Activated naive CD4-positive, alpha-beta T cell treated with anti-CD3 and anti-CD28 coated beads, Interleukin-2, amount 10 ng/mL, durations not matched to agents 7 days and 5 days (primary cell): ENCODE results near the gene SDSL.

ENCODE experiments used
- CTCF ChIA-PET: fragments of 350-600 bp; sonication (Branson Sonifier 250); formaldehyde crosslinking; loops from one replicate; lab custom pipeline; 2021; ENCODE audit warnings: antibody characterized with exemption; lab: Charles Lee
- DNase-seq: peaks from one replicate; pipeline ENCODE4 v3.0.0-alpha.2; 2020
- H3K27ac Mint-ChIP-seq: one replicate; pipeline ENCODE4 v1.8.0; 2021; ENCODE audit warnings: mild to moderate bottlenecking, moderate library complexity, mixed read lengths
- H3K27me3 Mint-ChIP-seq: one replicate; pipeline ENCODE4 v1.8.0; 2021; ENCODE audit warnings: mild to moderate bottlenecking, mixed read lengths
- H3K36me3 Mint-ChIP-seq: one replicate; pipeline ENCODE4 v1.8.0; 2021; ENCODE audit warnings: mixed read lengths
- H3K4me1 Mint-ChIP-seq: one replicate; pipeline ENCODE4 v1.8.0; 2021; ENCODE audit warnings: mixed read lengths
- H3K4me3 Mint-ChIP-seq: one replicate; pipeline ENCODE4 v1.8.0; 2021; ENCODE audit warnings: mild to moderate bottlenecking, moderate library complexity, mixed read lengths
- H3K9me3 Mint-ChIP-seq: one replicate; pipeline ENCODE4 v1.8.0; 2021; ENCODE audit warnings: mixed read lengths

SDSL gene

DNA sequence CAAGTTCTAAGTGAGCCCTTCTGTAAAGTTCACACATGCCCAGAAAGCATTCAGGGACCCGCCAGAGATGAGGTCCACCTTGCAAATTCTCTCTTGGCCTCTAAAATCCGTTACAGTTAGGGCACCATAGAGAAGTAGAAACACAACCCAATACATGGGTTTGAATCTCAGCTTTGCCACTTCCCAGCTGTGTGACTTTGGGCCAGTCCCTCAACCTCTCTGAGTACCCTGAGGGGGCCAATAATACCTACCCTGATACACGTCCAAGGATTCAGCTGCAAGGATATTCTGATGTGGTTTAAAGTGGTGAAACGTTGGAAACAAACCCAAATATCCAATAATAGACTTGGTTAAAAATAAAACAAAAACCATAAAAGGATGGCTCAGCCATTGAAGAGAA, 37.8 kb downstream of the SDSL start:
- Mint-ChIP-seq H3K4me1 (peaks cover 19% of the 10 kb centered on the region), H3K9me3 (no peaks in the 10 kb centered on the region), H3K27me3 (peaks cover 78% of the 10 kb centered on the region), H3K4me3 (no peak overlapping the region), H3K27ac (no peak overlapping the region), H3K36me3 (peaks cover 3% of the 10 kb centered on the region)
- no peak for DNase-seq
- CTCF ChIA-PET = interaction anchor here (1.5 kb wide), 1 partner anchor 14 kb away, joined by 3 read pairs; no protein-coding TSS in a partner anchor

DNA sequence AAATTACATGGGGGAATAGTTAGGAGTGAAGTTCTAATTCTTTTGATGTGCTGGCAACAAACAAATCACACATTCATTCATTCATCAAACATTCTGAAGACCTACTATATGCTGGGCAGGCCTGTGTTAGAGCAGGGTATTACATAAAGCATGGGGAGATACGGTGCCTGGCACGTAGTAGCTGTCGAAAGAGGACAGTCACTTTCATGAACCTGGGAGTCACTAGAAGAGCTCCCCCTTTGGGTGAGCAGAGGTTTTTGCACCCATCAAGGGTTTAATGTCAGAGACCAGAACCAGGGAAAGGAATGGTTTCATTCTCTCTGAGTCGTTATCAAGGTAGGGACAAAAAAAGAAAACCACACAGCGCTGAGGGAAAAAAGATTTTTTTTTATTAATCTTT, 39.5 kb downstream of the SDSL start:
- no peaks in the 10 kb centered on the region for H3K9me3 Mint-ChIP-seq
- DNase-seq = no peak
- peaks cover 20% of the 10 kb centered on the region for H3K4me1 Mint-ChIP-seq
- H3K4me3 Mint-ChIP-seq = no peak overlapping the region
- CTCF ChIA-PET = interaction anchor here (0.6 to 1.6 kb wide), 6 partner anchors 12 to 450 kb away, joined by 3 to 7 read pairs (median 4); partner anchors contain the start of gene SDSL
- H3K27me3 Mint-ChIP-seq = peaks cover 89% of the 10 kb centered on the region
- no peak overlapping the region for H3K27ac Mint-ChIP-seq
- peaks cover 3% of the 10 kb centered on the region for H3K36me3 Mint-ChIP-seq

DNA sequence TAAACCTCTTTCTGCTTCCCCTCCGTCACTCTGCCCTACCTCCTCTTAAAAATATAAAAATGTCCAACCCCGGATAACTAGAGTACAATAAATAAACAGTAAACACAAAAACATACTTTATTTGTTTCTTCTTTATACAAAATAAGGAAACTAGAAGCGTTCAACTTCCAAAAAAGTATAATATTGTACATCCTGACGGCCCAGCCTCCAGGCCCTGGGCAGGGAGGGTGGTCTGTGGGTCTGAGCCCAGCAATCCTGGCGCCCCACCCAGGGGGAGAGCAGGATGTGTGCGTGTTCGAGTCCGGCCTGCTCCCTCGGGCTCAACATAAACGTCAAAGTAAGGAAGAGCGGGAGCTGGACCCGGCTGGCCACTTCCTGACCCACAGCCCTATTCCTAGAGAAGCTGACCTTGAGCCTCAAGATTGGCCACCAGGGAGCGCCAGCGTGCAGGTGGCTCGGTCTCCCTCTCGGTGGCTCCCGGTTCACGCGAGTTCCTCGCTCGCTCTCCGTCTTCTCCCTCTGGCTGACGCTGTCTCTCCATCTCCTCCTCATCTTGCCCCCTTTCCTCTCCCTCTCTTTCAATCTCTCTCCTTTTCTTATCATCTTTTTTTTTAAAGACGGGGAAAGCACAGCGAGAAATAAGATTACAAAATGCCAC, 40.1 kb downstream of the SDSL start:
- H3K9me3 Mint-ChIP-seq = no peaks in the 10 kb centered on the region
- H3K27me3 Mint-ChIP-seq = peaks cover 91% of the 10 kb centered on the region
- H3K4me1 Mint-ChIP-seq = peaks cover 24% of the 10 kb centered on the region
- CTCF ChIA-PET = interaction anchor here (0.6 to 1.6 kb wide), 6 partner anchors 12 to 450 kb away, joined by 3 to 7 read pairs (median 4); partner anchors contain the start of gene SDSL
- peak overlapping the region; percentile 76 for H3K27ac Mint-ChIP-seq
- peaks cover 3% of the 10 kb centered on the region for H3K36me3 Mint-ChIP-seq
- DNase-seq = peak; percentile 76
- peak overlapping the region; percentile 43 for H3K4me3 Mint-ChIP-seq

DNA sequence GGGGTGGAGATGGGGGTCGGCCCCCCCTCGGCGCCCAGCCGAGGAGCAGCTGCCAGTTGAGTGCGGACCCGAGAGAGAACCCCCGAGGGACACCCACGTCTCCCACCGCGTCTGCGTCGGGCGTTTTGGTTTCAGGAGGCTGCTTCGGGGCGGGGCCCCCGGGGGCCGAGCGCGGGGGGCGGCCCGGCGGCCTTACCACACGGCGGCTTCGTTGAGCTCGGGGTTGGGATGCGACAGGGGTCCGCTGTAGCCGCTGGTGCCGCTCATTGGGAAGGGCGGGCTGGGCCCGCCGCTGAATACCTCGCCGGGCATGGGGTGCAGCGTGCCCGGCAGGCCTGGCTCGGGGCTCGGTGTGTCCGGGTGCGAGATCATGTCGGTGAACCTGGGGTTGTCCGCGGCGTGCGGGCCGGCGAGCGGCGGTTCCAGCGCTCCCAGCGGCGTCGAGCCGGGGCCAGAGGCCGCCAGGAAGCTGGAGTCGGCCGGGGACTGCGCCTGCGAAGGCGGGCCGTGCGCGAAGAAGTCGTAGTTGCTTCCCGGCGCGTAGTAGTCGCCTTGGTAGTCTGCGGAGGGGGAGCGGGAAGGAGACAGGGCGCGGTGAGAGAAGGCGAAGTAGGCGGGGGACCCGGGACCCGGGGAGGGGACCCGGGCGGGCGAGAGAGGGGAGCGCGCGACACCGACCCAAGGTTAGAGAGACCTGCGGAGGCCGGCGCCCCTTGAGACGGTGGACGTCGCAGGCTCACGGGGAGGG, 41.0 kb downstream of the SDSL start:
- no peak for DNase-seq
- H3K27ac Mint-ChIP-seq = peak overlapping the region; percentile 29

DNA sequence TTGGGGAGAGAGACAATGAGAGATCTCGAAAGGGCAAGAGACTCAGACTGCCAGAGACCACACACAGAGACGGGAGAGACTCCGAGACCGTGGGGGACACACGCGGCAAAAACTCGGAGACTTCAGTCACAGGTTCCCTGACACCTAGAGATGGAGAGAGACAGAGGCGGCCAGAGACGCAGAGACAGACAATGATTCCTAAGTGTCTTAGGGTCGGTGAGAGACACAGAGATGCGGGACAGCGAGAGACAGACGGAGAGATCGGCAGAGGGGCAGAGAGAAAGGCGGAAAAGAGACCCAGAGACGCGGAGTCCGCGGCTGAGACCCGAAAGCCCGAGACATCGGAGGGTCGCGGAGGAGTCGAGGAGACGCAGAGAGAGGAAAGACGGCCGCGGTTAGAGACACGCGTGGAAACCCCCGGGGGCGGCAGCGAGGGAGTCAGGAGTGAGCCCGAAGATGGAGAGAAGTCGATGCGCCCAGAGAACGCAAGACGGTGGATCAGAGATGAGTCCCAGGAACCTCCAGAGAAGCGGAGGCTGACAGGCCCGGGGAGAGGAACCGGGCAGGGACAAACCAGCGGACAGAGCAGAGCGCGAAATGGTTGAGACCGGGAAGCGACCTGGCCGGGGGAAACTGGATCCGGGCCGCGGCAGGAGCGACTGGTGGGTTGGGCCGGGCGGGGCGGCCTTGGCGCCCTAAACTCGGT, 41.7 kb downstream of the SDSL start:
- H3K9me3 Mint-ChIP-seq = no peaks in the 10 kb centered on the region
- H3K27ac Mint-ChIP-seq = peak overlapping the region; percentile 29
- peaks cover 98% of the 10 kb centered on the region for H3K27me3 Mint-ChIP-seq
- H3K4me3 Mint-ChIP-seq = peak overlapping the region; percentile 51
- H3K36me3 Mint-ChIP-seq = peaks cover 3% of the 10 kb centered on the region
- peaks cover 28% of the 10 kb centered on the region for H3K4me1 Mint-ChIP-seq
- CTCF ChIA-PET = no interaction called here
- no peak for DNase-seq

More for the DNA sequence above, 41.0 kb downstream of the SDSL start:
- Mint-ChIP-seq H3K36me3 (peaks cover 3% of the 10 kb centered on the region), H3K9me3 (no peaks in the 10 kb centered on the region), H3K4me3 (peak overlapping the region; percentile 51), H3K4me1 (peaks cover 25% of the 10 kb centered on the region), H3K27me3 (peaks cover 98% of the 10 kb centered on the region)
- CTCF ChIA-PET = no interaction called here

DNA sequence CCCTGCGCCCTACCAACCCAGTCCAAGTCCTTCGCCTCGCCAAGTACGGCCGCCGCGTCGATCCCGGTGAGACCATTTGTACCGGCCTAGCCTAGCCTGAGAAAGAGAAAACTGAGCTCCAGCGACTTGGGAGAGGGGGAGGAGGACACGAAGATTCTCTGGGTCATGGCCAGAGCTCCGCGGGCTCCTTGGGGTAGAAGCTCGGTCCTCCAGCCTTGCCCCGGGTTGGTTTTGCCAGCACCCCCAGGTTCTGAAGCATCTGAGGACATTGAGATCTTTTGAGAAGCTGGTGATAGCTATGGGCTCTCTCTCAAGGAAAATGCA, 42.2 kb downstream of the SDSL start:
- Mint-ChIP-seq H3K27ac (no peak overlapping the region), H3K4me1 (peaks cover 28% of the 10 kb centered on the region), H3K27me3 (peaks cover 99% of the 10 kb centered on the region), H3K4me3 (no peak overlapping the region), H3K36me3 (peaks cover 3% of the 10 kb centered on the region), H3K9me3 (no peaks in the 10 kb centered on the region)
- CTCF ChIA-PET = no interaction called here
- DNase-seq = no peak

DNA sequence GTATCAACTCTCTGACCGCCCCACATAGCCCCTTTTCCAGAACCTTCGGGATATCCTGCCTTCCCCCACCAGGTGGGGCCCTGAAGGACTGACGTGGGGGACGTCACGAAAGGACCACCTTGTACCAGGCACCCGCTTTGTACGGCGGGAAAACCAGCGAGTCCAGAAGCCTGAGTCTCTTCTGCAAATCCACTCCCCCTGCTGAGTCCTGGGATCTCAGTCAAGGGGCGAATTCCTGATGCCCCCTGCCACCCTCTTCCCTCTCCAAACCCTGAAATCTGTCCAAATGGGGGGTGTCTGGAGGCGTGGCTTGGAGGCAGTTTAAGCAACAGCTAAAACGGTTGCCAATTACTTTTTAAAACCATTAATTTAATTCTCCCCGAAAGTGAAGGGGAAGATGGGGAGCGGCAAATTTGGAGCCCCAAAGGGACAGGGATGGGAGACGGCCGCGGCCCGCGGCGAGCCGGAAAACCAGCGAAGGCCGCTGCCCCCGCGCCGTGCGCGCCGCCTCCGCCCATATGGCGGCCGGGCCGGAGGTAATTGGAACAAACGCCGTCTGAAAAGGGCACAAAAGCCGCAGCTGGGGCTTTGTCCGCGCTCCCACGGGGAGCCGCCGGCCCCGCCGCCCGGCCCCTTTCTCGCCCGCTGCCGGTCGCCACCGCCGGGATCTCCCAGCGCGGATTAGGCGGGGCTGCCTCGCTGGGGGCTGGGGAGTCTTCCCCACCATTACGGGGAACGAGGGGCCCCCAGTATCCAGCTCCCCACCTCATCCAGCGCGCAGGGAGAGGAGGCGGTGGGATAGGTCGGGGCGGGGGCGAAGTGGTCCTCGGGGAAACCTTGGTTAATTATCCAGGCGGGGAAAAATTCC, 42.9 kb downstream of the SDSL start:
- H3K27ac Mint-ChIP-seq = no peak overlapping the region
- H3K9me3 Mint-ChIP-seq = no peaks in the 10 kb centered on the region
- peaks cover 100% of the 10 kb centered on the region for H3K27me3 Mint-ChIP-seq
- peaks cover 3% of the 10 kb centered on the region for H3K36me3 Mint-ChIP-seq
- CTCF ChIA-PET = no interaction called here
- H3K4me3 Mint-ChIP-seq = no peak overlapping the region
- no peak for DNase-seq
- H3K4me1 Mint-ChIP-seq = peaks cover 28% of the 10 kb centered on the region

DNA sequence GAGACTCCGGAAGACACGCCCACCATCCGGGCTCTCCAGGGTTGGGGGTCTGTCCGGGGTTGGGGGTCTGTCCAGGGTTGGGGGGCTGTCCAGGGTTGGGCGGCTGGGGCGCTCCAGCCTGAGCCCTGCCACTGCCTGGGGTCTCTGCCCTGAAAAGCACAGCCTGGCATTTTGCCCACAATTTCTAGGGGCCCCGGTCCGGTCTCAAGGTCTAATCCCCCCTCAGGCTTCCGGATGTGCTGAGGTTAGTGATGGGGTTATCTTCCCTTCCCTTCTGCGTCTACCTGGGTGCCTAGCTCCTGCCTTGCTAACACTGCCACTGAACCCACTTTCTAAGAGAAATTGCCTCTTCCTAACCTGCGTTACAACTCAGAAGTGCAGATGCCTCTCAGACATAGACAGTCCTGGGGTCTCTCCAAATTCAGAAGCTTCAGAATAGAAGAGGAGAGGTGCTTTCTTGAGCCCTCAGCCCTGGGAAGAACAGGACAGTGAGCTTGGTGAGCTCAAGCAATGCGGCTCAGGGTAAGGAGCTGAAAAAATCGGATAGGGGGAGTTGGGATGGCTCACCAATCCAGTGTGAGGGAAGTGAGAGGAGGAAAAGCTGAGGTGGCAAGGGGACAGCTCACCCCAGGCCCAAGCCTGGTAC, 43.8 kb downstream of the SDSL start:
- CTCF ChIA-PET = no interaction called here
- Mint-ChIP-seq H3K4me3 (no peak overlapping the region), H3K4me1 (peaks cover 28% of the 10 kb centered on the region), H3K9me3 (no peaks in the 10 kb centered on the region), H3K27me3 (peaks cover 100% of the 10 kb centered on the region), H3K27ac (no peak overlapping the region), H3K36me3 (peaks cover 3% of the 10 kb centered on the region)
- DNase-seq = no peak

DNA sequence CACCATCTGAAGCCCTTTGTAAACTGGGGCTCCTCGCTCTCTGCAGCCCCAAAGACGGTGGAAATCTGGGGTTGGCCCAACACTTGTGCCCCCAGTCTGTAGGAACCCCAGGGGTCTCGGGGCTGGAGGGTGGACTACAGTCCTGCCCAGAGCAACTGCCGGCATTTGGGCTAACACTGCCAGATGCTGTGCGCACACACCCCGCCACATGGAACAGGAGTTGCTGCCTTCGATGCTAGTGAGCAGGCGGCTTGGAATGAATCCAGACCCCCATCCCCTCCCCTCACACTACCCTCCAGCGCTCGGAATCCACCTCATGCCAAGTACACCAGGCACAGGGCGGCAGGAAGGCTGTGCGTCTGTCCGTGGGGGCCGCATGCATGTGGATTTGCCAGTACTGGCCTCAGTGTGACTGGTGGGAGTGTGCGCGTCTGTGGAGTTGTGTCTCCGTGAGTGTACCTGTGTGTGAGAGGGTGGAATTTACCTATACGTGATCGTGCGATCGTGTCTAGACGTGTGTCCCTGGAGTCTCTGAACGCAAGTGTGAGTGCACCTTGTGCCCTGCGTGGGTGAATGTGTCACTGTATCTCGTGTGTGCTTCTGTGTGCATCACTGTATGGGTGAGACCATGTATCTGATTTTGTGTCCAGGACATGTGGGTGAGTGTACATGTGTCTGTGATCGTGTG, 44.4 kb downstream of the SDSL start:
- Mint-ChIP-seq H3K4me3 (no peak overlapping the region), H3K27me3 (peaks cover 100% of the 10 kb centered on the region), H3K36me3 (peaks cover 3% of the 10 kb centered on the region), H3K9me3 (no peaks in the 10 kb centered on the region), H3K4me1 (peaks cover 28% of the 10 kb centered on the region), H3K27ac (peak overlapping the region; percentile 22)
- CTCF ChIA-PET = no interaction called here
- no peak for DNase-seq

DNA sequence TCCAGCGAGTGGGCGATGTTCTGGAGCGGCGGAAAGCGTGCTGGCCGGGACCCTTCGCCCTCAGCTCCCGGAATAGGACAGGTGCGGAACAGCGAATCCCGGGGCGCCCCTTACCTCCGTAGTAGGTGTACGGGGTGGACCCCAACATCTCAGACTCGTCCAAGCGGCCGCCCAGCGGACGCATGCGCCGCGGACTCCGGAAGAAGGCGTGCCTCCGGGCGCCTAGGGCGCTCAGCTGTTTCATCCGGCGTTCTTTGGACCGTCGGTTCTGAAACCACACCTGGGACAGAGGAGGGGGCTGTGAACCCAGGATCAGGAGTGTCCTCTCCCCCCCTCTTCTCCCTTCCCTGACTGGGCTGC, 44.9 kb downstream of the SDSL start:
- H3K4me1 Mint-ChIP-seq = peaks cover 26% of the 10 kb centered on the region
- peaks cover 3% of the 10 kb centered on the region for H3K36me3 Mint-ChIP-seq
- DNase-seq = no peak
- no peak overlapping the region for H3K27ac Mint-ChIP-seq
- H3K9me3 Mint-ChIP-seq = no peaks in the 10 kb centered on the region
- H3K4me3 Mint-ChIP-seq = no peak overlapping the region
- CTCF ChIA-PET = no interaction called here
- peaks cover 100% of the 10 kb centered on the region for H3K27me3 Mint-ChIP-seq

DNA sequence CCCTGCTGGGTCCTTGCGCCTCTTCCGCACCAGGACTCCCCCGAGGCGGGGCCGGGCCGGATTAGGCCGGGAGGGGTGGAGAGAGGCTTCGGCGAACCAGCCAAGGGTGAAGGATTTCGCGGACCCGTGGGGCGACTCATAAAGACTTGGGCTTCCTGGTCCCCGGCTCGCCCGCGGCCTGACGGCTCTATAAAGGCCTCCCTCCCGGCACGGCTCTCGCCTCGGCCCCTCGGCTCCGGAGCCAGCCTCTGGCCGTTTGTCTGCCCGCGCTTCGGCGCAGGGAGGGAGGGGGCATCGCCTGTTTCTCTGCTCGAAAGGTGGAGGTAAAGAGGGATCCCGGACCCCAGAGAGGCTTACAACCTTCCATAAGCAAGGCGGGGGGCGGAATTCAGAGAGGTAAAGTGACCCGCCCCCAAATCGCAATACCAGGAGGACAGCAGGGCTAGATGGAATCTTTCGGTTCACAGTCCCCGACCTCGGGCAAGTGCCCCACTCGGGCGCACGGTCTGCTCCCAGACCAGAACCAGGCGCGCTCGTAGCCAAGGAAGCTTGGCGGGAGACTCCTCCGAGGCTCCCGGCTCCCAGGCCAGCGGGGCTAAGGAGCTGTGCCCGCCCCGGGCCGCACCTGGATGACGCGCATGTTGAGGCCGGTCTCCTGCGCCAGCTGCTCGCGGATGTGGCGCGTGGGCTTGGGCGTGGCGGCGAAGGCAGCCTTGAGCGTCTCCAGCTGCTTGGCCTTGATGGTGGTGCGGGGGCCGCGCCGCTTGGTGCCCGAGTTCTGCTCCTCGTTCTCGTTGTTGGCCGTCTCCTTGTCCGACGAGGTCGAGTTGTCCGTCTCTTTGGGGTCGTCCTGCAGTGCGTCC, 45.6 kb downstream of the SDSL start:
- Mint-ChIP-seq H3K27me3 (peaks cover 100% of the 10 kb centered on the region), H3K4me3 (no peak overlapping the region), H3K9me3 (no peaks in the 10 kb centered on the region), H3K27ac (no peak overlapping the region), H3K36me3 (peaks cover 3% of the 10 kb centered on the region), H3K4me1 (peaks cover 21% of the 10 kb centered on the region)
- CTCF ChIA-PET = no interaction called here
- DNase-seq = no peak

DNA sequence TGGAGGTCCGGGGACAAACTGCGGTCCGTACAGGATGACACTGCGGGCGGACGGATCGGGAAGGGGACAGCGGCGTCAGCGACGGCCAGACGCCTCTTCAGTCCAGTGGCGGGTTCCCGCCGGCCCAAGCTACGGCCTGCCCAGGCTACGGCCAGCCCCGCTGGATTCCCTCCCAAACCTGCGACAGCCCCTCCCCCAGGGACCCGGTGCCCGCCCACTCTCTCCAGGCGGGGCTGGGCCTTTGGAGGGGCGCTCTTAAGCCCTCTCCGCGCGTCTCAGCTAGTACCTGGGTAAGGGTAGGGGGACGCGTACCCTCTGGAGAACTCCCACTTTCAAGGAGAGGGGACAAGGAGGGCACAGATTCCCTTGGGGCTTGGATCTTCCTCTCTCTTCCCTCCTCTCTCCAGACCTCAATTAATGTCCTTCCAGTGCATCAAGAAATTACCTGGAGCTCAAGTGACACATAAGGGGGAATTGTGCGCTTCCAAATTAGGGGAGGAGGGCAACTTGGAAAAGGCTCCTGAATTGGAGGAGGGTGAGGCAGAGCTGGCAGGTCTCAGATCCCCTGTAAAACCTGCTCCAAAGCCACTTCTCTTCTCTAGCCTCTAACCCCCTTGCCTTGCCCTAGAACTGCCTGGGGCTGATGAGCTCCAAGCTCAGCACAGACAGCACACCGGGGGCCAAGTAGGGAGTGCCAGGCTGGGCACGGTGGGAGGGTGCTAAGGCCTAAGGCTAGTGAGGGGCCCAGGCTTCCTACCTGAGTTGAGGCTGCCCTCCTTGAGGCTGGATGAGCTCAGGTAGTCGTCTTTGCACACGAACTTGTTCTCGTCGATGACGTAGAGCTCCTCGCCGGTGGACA, 46.4 kb downstream of the SDSL start:
- Mint-ChIP-seq H3K9me3 (no peaks in the 10 kb centered on the region), H3K27ac (no peak overlapping the region), H3K36me3 (peaks cover 1% of the 10 kb centered on the region), H3K4me1 (peaks cover 17% of the 10 kb centered on the region), H3K27me3 (peaks cover 100% of the 10 kb centered on the region), H3K4me3 (no peak overlapping the region)
- CTCF ChIA-PET = no interaction called here
- no peak for DNase-seq
